Measurements from ENCODE around the gene LEFTY1.

GRCh38 chr1:225891229-225891972 is 2.5 kb upstream of the LEFTY1 start:
- TF ChIP-seq USF2 (IDR thresholded peaks at IDR 0.05; ENCODE audit: low read depth, low read length) (no peak), USF2 (CRISPR knock-in tag; IDR thresholded peaks at IDR 0.05; ENCODE audit: borderline replicate concordance) (no peak), DR1 (CRISPR knock-in tag; IDR thresholded peaks at IDR 0.05) (no peak), THAP9 (CRISPR knock-in tag; IDR thresholded peaks at IDR 0.05; ENCODE audit: borderline replicate concordance) (no peak), ZSCAN20 (CRISPR knock-in tag; IDR thresholded peaks at IDR 0.05; ENCODE audit: borderline replicate concordance) (no peak), ZNF562 (CRISPR knock-in tag; IDR thresholded peaks at IDR 0.05; ENCODE audit: borderline replicate concordance) (no peak), ZNF782 (CRISPR knock-in tag; IDR thresholded peaks at IDR 0.05; ENCODE audit: borderline replicate concordance) (no peak)
